ENCODE measurements around the gene FJX1. TPM values are rescaled to one million over a fixed set of nuclear protein-coding genes. Genes with fewer than 3 reads are reported as not detected.

FJX1 gene
- total and polyA plus RNA-seq, 2 donors from 2014 or later = 4.2 to 7.9 TPM

DNA sequence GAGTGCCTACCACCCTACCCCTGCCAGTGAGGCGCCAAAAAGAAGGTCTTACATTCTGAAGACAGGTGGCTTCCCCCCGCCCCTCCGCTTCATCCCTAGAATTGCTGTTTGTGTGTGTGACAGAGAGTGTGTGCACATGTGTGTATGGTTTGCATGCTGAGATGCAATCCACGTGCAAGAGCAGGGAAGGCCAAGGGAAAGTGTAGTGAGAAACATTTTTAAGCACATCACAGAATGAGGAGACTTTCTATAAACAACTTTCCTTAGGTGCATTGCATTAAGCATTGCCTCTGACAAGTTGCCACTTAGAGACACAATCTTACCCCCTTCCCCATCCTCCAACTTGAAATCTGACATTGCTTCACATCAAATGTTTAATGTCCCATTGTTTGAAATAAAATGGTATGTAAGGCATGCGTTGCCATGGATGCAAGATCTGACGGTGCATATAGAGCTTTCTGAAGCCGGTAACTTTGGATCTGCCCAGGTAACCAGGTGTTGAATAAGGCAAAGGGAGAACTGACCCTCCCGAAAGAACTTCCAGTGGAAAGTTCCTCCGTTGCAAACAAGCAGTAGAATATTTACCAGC, 21.4 kb downstream of the FJX1 start:
- FAIRE-seq = no peak
- TF ChIP-seq, protein P1, sequence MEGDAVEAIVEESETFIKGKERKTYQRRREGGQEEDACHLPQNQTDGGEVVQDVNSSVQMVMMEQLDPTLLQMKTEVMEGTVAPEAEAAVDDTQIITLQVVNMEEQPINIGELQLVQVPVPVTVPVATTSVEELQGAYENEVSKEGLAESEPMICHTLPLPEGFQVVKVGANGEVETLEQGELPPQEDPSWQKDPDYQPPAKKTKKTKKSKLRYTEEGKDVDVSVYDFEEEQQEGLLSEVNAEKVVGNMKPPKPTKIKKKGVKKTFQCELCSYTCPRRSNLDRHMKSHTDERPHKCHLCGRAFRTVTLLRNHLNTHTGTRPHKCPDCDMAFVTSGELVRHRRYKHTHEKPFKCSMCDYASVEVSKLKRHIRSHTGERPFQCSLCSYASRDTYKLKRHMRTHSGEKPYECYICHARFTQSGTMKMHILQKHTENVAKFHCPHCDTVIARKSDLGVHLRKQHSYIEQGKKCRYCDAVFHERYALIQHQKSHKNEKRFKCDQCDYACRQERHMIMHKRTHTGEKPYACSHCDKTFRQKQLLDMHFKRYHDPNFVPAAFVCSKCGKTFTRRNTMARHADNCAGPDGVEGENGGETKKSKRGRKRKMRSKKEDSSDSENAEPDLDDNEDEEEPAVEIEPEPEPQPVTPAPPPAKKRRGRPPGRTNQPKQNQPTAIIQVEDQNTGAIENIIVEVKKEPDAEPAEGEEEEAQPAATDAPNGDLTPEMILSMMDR (IDR thresholded peaks at IDR 0.05; ENCODE audit: borderline replicate concordance, extremely low read depth, insufficient read depth) = no peak
- Histone ChIP-seq H3K27ac (ENCODE audit: low read depth in 2 of 2, low read length in 2 of 2) (no peak overlapping the region), H3K4me3 (ENCODE audit: low read length in 3 of 3) (no peak overlapping the region), H3K9ac (ENCODE audit: low read length in 3 of 3) (no peak overlapping the region), H3K9me3 (ENCODE audit: control insufficient read depth in 2 of 3, insufficient read depth in 1 of 3, low read length in 3 of 3) (no peaks in the 10 kb centered on the region), H3K36me3 (ENCODE audit: control insufficient read depth in 2 of 3, insufficient read depth in 3 of 3, low read length in 3 of 3) (no peaks in the 10 kb centered on the region), H3K4me1 (ENCODE audit: control insufficient read depth in 2 of 3, insufficient read depth in 2 of 3, low read depth in 1 of 3, low read length in 3 of 3) (no peaks in the 10 kb centered on the region), H3K27me3 (ENCODE audit: control insufficient read depth, insufficient read depth, low read length) (no peaks in the 10 kb centered on the region)
- peak in 3 of 5 donors; percentile 35 to 62 (median 59) for DNase-seq
- intact Hi-C loops (cut with DNase I) = no loop called here

DNA sequence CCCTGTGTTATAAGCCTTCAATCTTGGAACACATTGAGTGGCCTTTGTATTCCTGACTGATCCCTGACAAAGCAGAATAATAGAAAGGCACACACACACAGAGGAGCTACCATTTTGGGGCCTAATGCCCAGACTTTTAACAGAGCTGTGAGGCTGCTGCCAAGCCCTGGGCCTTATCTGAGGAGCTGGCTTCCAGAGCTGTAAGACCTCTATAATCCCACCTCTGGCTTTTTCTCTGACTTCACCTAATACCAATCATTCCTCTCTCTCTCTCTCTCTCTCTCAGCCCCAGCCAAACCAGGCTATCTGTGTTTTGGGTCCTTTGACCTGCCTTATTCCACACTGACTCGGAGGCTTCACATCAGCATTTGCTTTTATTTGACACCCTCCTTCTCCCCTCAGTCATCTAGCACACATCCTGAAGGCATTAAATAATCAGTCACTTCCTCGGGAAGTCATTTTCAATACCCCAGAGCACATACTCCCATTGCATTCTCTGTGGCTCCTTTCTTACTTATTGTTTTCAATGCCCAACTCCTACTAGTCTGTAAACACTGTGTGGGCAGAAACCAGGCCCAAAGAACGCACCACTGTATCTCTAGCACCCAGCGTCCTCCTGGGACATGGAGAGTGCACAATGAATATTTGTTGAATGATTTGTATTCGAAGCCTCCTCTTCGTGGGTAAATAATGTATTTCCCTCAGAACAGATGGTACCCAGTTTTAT, 23.1 kb downstream of the FJX1 start:
- no peak for DNase-seq
- H3K9ac ChIP-seq (ENCODE audit: low read length in 3 of 3) = no peak overlapping the region
- H3K27me3 ChIP-seq (ENCODE audit: control insufficient read depth, insufficient read depth, low read length) = no peaks in the 10 kb centered on the region
- no peak for FAIRE-seq
- intact Hi-C loops (cut with DNase I) = no loop called here
- H3K4me3 ChIP-seq (ENCODE audit: low read length in 3 of 3) = no peak overlapping the region
- H3K27ac ChIP-seq (ENCODE audit: low read depth in 2 of 2, low read length in 2 of 2) = no peak overlapping the region
- H3K4me1 ChIP-seq (ENCODE audit: control insufficient read depth in 2 of 3, insufficient read depth in 2 of 3, low read depth in 1 of 3, low read length in 3 of 3) = no peaks in the 10 kb centered on the region
- H3K9me3 ChIP-seq (ENCODE audit: control insufficient read depth in 2 of 3, insufficient read depth in 1 of 3, low read length in 3 of 3) = no peaks in the 10 kb centered on the region
- TF ChIP-seq, protein P1 (IDR thresholded peaks at IDR 0.05; ENCODE audit: borderline replicate concordance, extremely low read depth, insufficient read depth) = no peak
- no peaks in the 10 kb centered on the region for H3K36me3 ChIP-seq (ENCODE audit: control insufficient read depth in 2 of 3, insufficient read depth in 3 of 3, low read length in 3 of 3)

DNA sequence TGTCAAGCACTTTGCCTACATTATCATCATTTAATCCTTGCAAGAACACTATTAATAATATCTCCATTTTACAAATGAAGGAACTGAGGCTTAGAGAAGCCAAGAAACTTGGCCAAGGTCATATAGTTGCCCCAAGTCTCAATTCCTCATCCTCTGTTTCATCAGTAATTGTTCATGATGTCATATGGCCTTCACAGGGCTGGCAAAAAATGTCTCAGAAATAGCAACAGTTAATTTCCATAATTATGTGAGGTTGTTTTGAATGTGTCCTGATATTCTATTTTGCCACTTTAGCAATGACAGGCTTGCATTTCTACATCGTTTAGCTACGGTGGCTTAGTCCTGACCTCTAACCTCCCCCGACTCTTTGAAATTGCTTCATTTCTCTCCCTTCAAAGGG, 23.7 kb downstream of the FJX1 start:
- Histone ChIP-seq H3K27ac (ENCODE audit: low read depth in 2 of 2, low read length in 2 of 2) (no peak overlapping the region), H3K4me3 (ENCODE audit: low read length in 3 of 3) (no peak overlapping the region), H3K9me3 (ENCODE audit: control insufficient read depth in 2 of 3, insufficient read depth in 1 of 3, low read length in 3 of 3) (no peaks in the 10 kb centered on the region), H3K9ac (ENCODE audit: low read length in 3 of 3) (no peak overlapping the region), H3K27me3 (ENCODE audit: control insufficient read depth, insufficient read depth, low read length) (no peaks in the 10 kb centered on the region), H3K36me3 (ENCODE audit: control insufficient read depth in 2 of 3, insufficient read depth in 3 of 3, low read length in 3 of 3) (no peaks in the 10 kb centered on the region), H3K4me1 (ENCODE audit: control insufficient read depth in 2 of 3, insufficient read depth in 2 of 3, low read depth in 1 of 3, low read length in 3 of 3) (no peaks in the 10 kb centered on the region)
- FAIRE-seq (no peak), DNase-seq (no peak)
- TF ChIP-seq, protein P1 (IDR thresholded peaks at IDR 0.05; ENCODE audit: borderline replicate concordance, extremely low read depth, insufficient read depth) = no peak
- intact Hi-C loops (cut with DNase I) = no loop called here
